PC-3 (cell line): ENCODE data around the gene CAMK4. TPM values are rescaled to one million over a fixed set of nuclear protein-coding genes. Genes with fewer than 3 reads are reported as not detected.

Source experiments
- ATAC-seq: fragments of 200-7000 bp; cut with Tn5 transposase; 2 replicates; pipeline ENCODE4 v1.9.1; 2020; ENCODE audit warnings: mild to moderate bottlenecking, moderate library complexity
- BruUV-seq: library from RNA; stranded (reverse); fragments of 400-500 nt; replicated peaks from 2 replicates; lab custom pipeline; 2021; lab: Mats Ljungman, UMichigan
- CTCF ChIA-PET: fragments of 300-600 bp; sonication (Branson Sonifier 250); formaldehyde crosslinking; loops from one replicate; lab custom pipeline; 2022; ENCODE audit warnings: antibody characterized with exemption; lab: Charles Lee
- POLR2A ChIA-PET: fragments of 300-600 bp; sonication (Branson Sonifier 250); formaldehyde crosslinking; loops from one replicate; lab custom pipeline; 2022; ENCODE audit warnings: antibody characterized with exemption; ENCODE audit not compliant: unreplicated experiment; lab: Charles Lee
- DNase-seq: peaks from one replicate; pipeline ENCODE4 v3.0.0-alpha.2; 2015
- H2AFZ ChIP-seq: fragments of 300-600 bp; sonication (generic); 2 replicates; pipeline ENCODE4 v1.6.0; 2016; ENCODE audit warnings: antibody characterized with exemption, low read length
- H3F3A ChIP-seq: fragments of 300-600 bp; sonication (generic); one replicate; pipeline ENCODE4 v1.6.0; 2017; ENCODE audit warnings: antibody characterized with exemption, low read length, control low read depth, mild to moderate bottlenecking; ENCODE audit not compliant: unreplicated experiment
- H3K27ac ChIP-seq: fragments of 300-600 bp; sonication (generic); 2 replicates; pipeline ENCODE4 v1.5.1; 2016; ENCODE audit warnings: mild to moderate bottlenecking, low read length
- H3K27me3 ChIP-seq: fragments of 300-600 bp; sonication (generic); 2 replicates; pipeline ENCODE4 v1.6.1; 2016; ENCODE audit warnings: low read length, mixed read lengths
- H3K36me3 ChIP-seq: fragments of 300-600 bp; sonication (generic); 2 replicates; pipeline ENCODE4 v1.6.1; 2016; ENCODE audit warnings: low read depth, mixed run types, low read length, mixed read lengths
- H3K4me1 ChIP-seq: fragments of 300-600 bp; sonication (generic); 2 replicates; pipeline ENCODE4 v1.5.1; 2016; ENCODE audit warnings: low read length; ENCODE audit not compliant: insufficient read depth
- H3K4me2 ChIP-seq: fragments of 300-600 bp; sonication (generic); 2 replicates; pipeline ENCODE4 v1.6.0; 2016; ENCODE audit warnings: low read length
- H3K4me3 ChIP-seq: fragments of 300-600 bp; sonication (generic); 2 replicates; pipeline ENCODE4 v1.5.1; 2016; ENCODE audit warnings: mild to moderate bottlenecking, low read length, mixed read lengths
- H3K79me2 ChIP-seq: fragments of 300-600 bp; sonication (generic); 2 replicates; pipeline ENCODE4 v1.6.1; 2017; ENCODE audit warnings: low read length, mixed read lengths
- H3K9ac ChIP-seq: fragments of 300-600 bp; sonication (generic); 2 replicates; pipeline ENCODE4 v1.6.0; 2016; ENCODE audit warnings: mild to moderate bottlenecking, low read length
- H3K9me2 ChIP-seq: fragments of 300-600 bp; sonication (generic); replicated peaks from 2 replicates; pipeline ENCODE4 v1.6.1; 2016; ENCODE audit warnings: mixed run types, low read length, mixed read lengths
- H3K9me3 ChIP-seq: fragments of 300-600 bp; sonication (generic); 2 replicates; pipeline ENCODE4 v1.6.1; 2016; ENCODE audit warnings: low read length, mixed read lengths
- H4K20me1 ChIP-seq: fragments of 300-600 bp; sonication (generic); 2 replicates; pipeline ENCODE4 v1.6.1; 2016; ENCODE audit warnings: low read length, mixed read lengths
- CTCF ChIP-seq: fragments of 300-600 bp; sonication (generic); conservative IDR thresholded peaks from 2 replicates; pipeline ENCODE4 v1.5.1; 2017; ENCODE audit warnings: antibody characterized with exemption, low read depth, mild to moderate bottlenecking, low read length
- EZH2 ChIP-seq: fragments of 300-600 bp; sonication (generic); IDR thresholded peaks from one replicate; pipeline ENCODE4 v1.6.1; 2017; ENCODE audit warnings: antibody characterized with exemption, mild to moderate bottlenecking, low read length; ENCODE audit not compliant: unreplicated experiment
- EZH2phosphoT487 ChIP-seq: fragments of 300-600 bp; sonication (generic); IDR thresholded peaks from 2 replicates; pipeline ENCODE4 v1.6.1; 2018; ENCODE audit warnings: mild to moderate bottlenecking, antibody characterized with exemption, low read length, borderline replicate concordance
- intact Hi-C: fragments of 100-400 bp; cut with micrococcal nuclease; formaldehyde crosslinking; loops from 2 replicates; pipeline ENCODE4 v1.9.0; 2023
- total RNA-seq: library from RNA; depleted of rRNA; stranded (reverse); fragments of >200 nt; gene quantifications from 2 replicates; pipeline ENCODE4 v1.2.3, GENCODE V29; 2014

Gene CAMK4
- total RNA-seq, 1 experiment from 2014 or later: 0.55 TPM

- ChIA-PET CTCF (no interaction called here), POLR2A (no interaction called here)
- no peak overlapping the region for H3K4me2 ChIP-seq
- H3F3A ChIP-seq: no peaks in the 10 kb centered on the region
- H4K20me1 ChIP-seq: no peaks in the 10 kb centered on the region
- H3K9ac ChIP-seq: no peak overlapping the region
- H3K4me1 ChIP-seq: no peaks in the 10 kb centered on the region
- H3K9me2 ChIP-seq: no peaks in the 10 kb centered on the region
- no peaks in the 10 kb centered on the region for H3K79me2 ChIP-seq
- DNase-seq (peak; percentile 64), ATAC-seq (peak; percentile 82)
- no peak overlapping the region for H3K27ac ChIP-seq
- no TSS peak for BruUV-seq
- TF ChIP-seq CTCF: peak; percentile 12; the same call in 1 of the 2 replicates
- TF ChIP-seq EZH2phosphoT487: no peak
- TF ChIP-seq EZH2: no peak
- H3K27me3 ChIP-seq: peaks cover 3% of the 10 kb centered on the region; the same call in 1 of the 2 replicates
- no peaks in the 10 kb centered on the region for H3K36me3 ChIP-seq
- no peak overlapping the region for H3K4me3 ChIP-seq
- intact Hi-C loops: no loop called here
- H3K9me3 ChIP-seq: no peaks in the 10 kb centered on the region; the same call in 1 of the 2 replicates
- H2AFZ ChIP-seq: no peak overlapping the region
These were observed 165.4 kb downstream of the CAMK4 start for GRCh38 chr5:111389390-111390082.

GRCh38 chr5:111392181-111392580 lies 168.0 kb downstream of the CAMK4 start:
- intact Hi-C loops: no loop called here
- no peak for DNase-seq
- BruUV-seq: no TSS peak

More at GRCh38 chr5:111392181-111392580, 168.0 kb downstream of the CAMK4 start:
- Histone ChIP-seq H3K9me3 (no peaks in the 10 kb centered on the region; the same call in 1 of the 2 replicates), H3K27ac (no peak overlapping the region), H3K4me2 (no peak overlapping the region), H3K4me1 (no peaks in the 10 kb centered on the region), H3K9ac (no peak overlapping the region), H3K4me3 (no peak overlapping the region), H3K9me2 (no peaks in the 10 kb centered on the region), H4K20me1 (no peaks in the 10 kb centered on the region), H3K36me3 (no peaks in the 10 kb centered on the region), H3K27me3 (peaks cover 3% of the 10 kb centered on the region; the same call in 1 of the 2 replicates), H2AFZ (no peak overlapping the region), H3F3A (no peaks in the 10 kb centered on the region), H3K79me2 (no peaks in the 10 kb centered on the region)
- CTCF ChIA-PET: no interaction called here
- ATAC-seq: no peak
- POLR2A ChIA-PET: no interaction called here
- TF ChIP-seq EZH2: no peak
- TF ChIP-seq EZH2phosphoT487: no peak
- no peak for TF ChIP-seq CTCF
